ENCODE measurements around the gene AKNA.

AKNA gene

GRCh38 chr9:114430457-114430856, 42.7 kb upstream of the AKNA start:
- H3K9me3 ChIP-seq (ENCODE audit: control insufficient read depth in 5 of 5, low read length in 5 of 5), result no peaks in the 10 kb centered on the region
- H3K4me3 ChIP-seq (ENCODE audit: low read depth in 1 of 5, low read length in 5 of 5), result no peak overlapping the region
- H3K27me3 ChIP-seq (ENCODE audit: control insufficient read depth in 5 of 5, insufficient read depth in 4 of 5, low read length in 5 of 5), result peaks cover 0 to 4% (median 0%) of the 10 kb centered on the region in 5 donors
- H3K27ac ChIP-seq (ENCODE audit: low read depth, low read length), result no peak overlapping the region
- H3K36me3 ChIP-seq (ENCODE audit: control insufficient read depth in 5 of 5, insufficient read depth in 5 of 5, low read length in 5 of 5), result no peaks in the 10 kb centered on the region
- no peaks in the 10 kb centered on the region for H3K4me1 ChIP-seq (ENCODE audit: control insufficient read depth in 5 of 5, insufficient read depth in 5 of 5, low read length in 5 of 5)
- no peak overlapping the region for H3K9ac ChIP-seq (ENCODE audit: low read length in 5 of 5)

- no peaks in the 10 kb centered on the region for H3K4me1 ChIP-seq (ENCODE audit: control insufficient read depth in 5 of 5, insufficient read depth in 5 of 5, low read length in 5 of 5)
- H3K9ac ChIP-seq (ENCODE audit: low read length in 5 of 5), result no peak overlapping the region
- no peak overlapping the region for H3K4me3 ChIP-seq (ENCODE audit: low read depth in 1 of 5, low read length in 5 of 5)
- peaks cover 0 to 4% (median 0%) of the 10 kb centered on the region in 5 donors for H3K27me3 ChIP-seq (ENCODE audit: control insufficient read depth in 5 of 5, insufficient read depth in 4 of 5, low read length in 5 of 5)
- H3K36me3 ChIP-seq (ENCODE audit: control insufficient read depth in 5 of 5, insufficient read depth in 5 of 5, low read length in 5 of 5), result no peaks in the 10 kb centered on the region
- H3K27ac ChIP-seq (ENCODE audit: low read depth, low read length), result no peak overlapping the region
- no peaks in the 10 kb centered on the region for H3K9me3 ChIP-seq (ENCODE audit: control insufficient read depth in 5 of 5, low read length in 5 of 5)
Measured at GRCh38 chr9:114429488-114429887, 41.7 kb upstream of the AKNA start.

- Histone ChIP-seq H3K36me3 (ENCODE audit: control insufficient read depth in 5 of 5, insufficient read depth in 5 of 5, low read length in 5 of 5) (no peaks in the 10 kb centered on the region), H3K27ac (ENCODE audit: low read depth, low read length) (no peak overlapping the region), H3K4me1 (ENCODE audit: control insufficient read depth in 5 of 5, insufficient read depth in 5 of 5, low read length in 5 of 5) (no peaks in the 10 kb centered on the region), H3K4me3 (ENCODE audit: low read depth in 1 of 5, low read length in 5 of 5) (no peak overlapping the region), H3K9ac (ENCODE audit: low read length in 5 of 5) (no peak overlapping the region), H3K9me3 (ENCODE audit: control insufficient read depth in 5 of 5, low read length in 5 of 5) (no peaks in the 10 kb centered on the region), H3K27me3 (ENCODE audit: control insufficient read depth in 5 of 5, insufficient read depth in 4 of 5, low read length in 5 of 5) (peaks cover 0 to 4% (median 0%) of the 10 kb centered on the region in 5 donors)
Measured at GRCh38 chr9:114428466-114428865, 40.7 kb upstream of the AKNA start.

GRCh38 chr9:114427644-114428043, 39.9 kb upstream of the AKNA start:
- no peak overlapping the region for H3K9ac ChIP-seq (ENCODE audit: low read length in 5 of 5)
- no peaks in the 10 kb centered on the region for H3K9me3 ChIP-seq (ENCODE audit: control insufficient read depth in 5 of 5, low read length in 5 of 5)
- H3K36me3 ChIP-seq (ENCODE audit: control insufficient read depth in 5 of 5, insufficient read depth in 5 of 5, low read length in 5 of 5), result no peaks in the 10 kb centered on the region
- no peak overlapping the region for H3K27ac ChIP-seq (ENCODE audit: low read depth, low read length)
- peaks cover 0 to 4% (median 0%) of the 10 kb centered on the region in 5 donors for H3K27me3 ChIP-seq (ENCODE audit: control insufficient read depth in 5 of 5, insufficient read depth in 4 of 5, low read length in 5 of 5)
- no peaks in the 10 kb centered on the region for H3K4me1 ChIP-seq (ENCODE audit: control insufficient read depth in 5 of 5, insufficient read depth in 5 of 5, low read length in 5 of 5)
- H3K4me3 ChIP-seq (ENCODE audit: low read depth in 1 of 5, low read length in 5 of 5), result no peak overlapping the region

GRCh38 chr9:114426046-114426948, 38.5 kb upstream of the AKNA start:
- H3K9ac ChIP-seq (ENCODE audit: low read length in 5 of 5), result no peak overlapping the region
- H3K27me3 ChIP-seq (ENCODE audit: control insufficient read depth in 5 of 5, insufficient read depth in 4 of 5, low read length in 5 of 5), result peaks cover 0 to 2% (median 0%) of the 10 kb centered on the region in 5 donors
- no peaks in the 10 kb centered on the region for H3K9me3 ChIP-seq (ENCODE audit: control insufficient read depth in 5 of 5, low read length in 5 of 5)
- H3K36me3 ChIP-seq (ENCODE audit: control insufficient read depth in 5 of 5, insufficient read depth in 5 of 5, low read length in 5 of 5), result no peaks in the 10 kb centered on the region
- no peak overlapping the region for H3K27ac ChIP-seq (ENCODE audit: low read depth, low read length)
- H3K4me1 ChIP-seq (ENCODE audit: control insufficient read depth in 5 of 5, insufficient read depth in 5 of 5, low read length in 5 of 5), result no peaks in the 10 kb centered on the region
- no peak overlapping the region for H3K4me3 ChIP-seq (ENCODE audit: low read depth in 1 of 5, low read length in 5 of 5)

GRCh38 chr9:114425126-114425525, 37.3 kb upstream of the AKNA start:
- no peaks in the 10 kb centered on the region for H3K27me3 ChIP-seq (ENCODE audit: control insufficient read depth in 5 of 5, insufficient read depth in 4 of 5, low read length in 5 of 5)
- no peak overlapping the region for H3K27ac ChIP-seq (ENCODE audit: low read depth, low read length)
- H3K4me3 ChIP-seq (ENCODE audit: low read depth in 1 of 5, low read length in 5 of 5), result no peak overlapping the region
- no peaks in the 10 kb centered on the region for H3K9me3 ChIP-seq (ENCODE audit: control insufficient read depth in 5 of 5, low read length in 5 of 5)
- no peaks in the 10 kb centered on the region for H3K4me1 ChIP-seq (ENCODE audit: control insufficient read depth in 5 of 5, insufficient read depth in 5 of 5, low read length in 5 of 5)
- no peak overlapping the region for H3K9ac ChIP-seq (ENCODE audit: low read length in 5 of 5)
- H3K36me3 ChIP-seq (ENCODE audit: control insufficient read depth in 5 of 5, insufficient read depth in 5 of 5, low read length in 5 of 5), result no peaks in the 10 kb centered on the region

GRCh38 chr9:114424126-114424525, 36.3 kb upstream of the AKNA start:
- Histone ChIP-seq H3K27me3 (ENCODE audit: control insufficient read depth in 5 of 5, insufficient read depth in 4 of 5, low read length in 5 of 5) (no peaks in the 10 kb centered on the region), H3K27ac (ENCODE audit: low read depth, low read length) (no peak overlapping the region), H3K9ac (ENCODE audit: low read length in 5 of 5) (no peak overlapping the region), H3K9me3 (ENCODE audit: control insufficient read depth in 5 of 5, low read length in 5 of 5) (no peaks in the 10 kb centered on the region), H3K4me3 (ENCODE audit: low read depth in 1 of 5, low read length in 5 of 5) (no peak overlapping the region), H3K36me3 (ENCODE audit: control insufficient read depth in 5 of 5, insufficient read depth in 5 of 5, low read length in 5 of 5) (no peaks in the 10 kb centered on the region), H3K4me1 (ENCODE audit: control insufficient read depth in 5 of 5, insufficient read depth in 5 of 5, low read length in 5 of 5) (no peaks in the 10 kb centered on the region)

GRCh38 chr9:114423181-114423580, 35.4 kb upstream of the AKNA start:
- Histone ChIP-seq H3K4me1 (ENCODE audit: control insufficient read depth in 5 of 5, insufficient read depth in 5 of 5, low read length in 5 of 5) (no peaks in the 10 kb centered on the region), H3K27me3 (ENCODE audit: control insufficient read depth in 5 of 5, insufficient read depth in 4 of 5, low read length in 5 of 5) (no peaks in the 10 kb centered on the region), H3K9me3 (ENCODE audit: control insufficient read depth in 5 of 5, low read length in 5 of 5) (no peaks in the 10 kb centered on the region), H3K27ac (ENCODE audit: low read depth, low read length) (no peak overlapping the region), H3K4me3 (ENCODE audit: low read depth in 1 of 5, low read length in 5 of 5) (no peak overlapping the region), H3K36me3 (ENCODE audit: control insufficient read depth in 5 of 5, insufficient read depth in 5 of 5, low read length in 5 of 5) (no peaks in the 10 kb centered on the region), H3K9ac (ENCODE audit: low read length in 5 of 5) (no peak overlapping the region)

- Histone ChIP-seq H3K4me3 (ENCODE audit: low read depth in 1 of 5, low read length in 5 of 5) (no peak overlapping the region), H3K4me1 (ENCODE audit: control insufficient read depth in 5 of 5, insufficient read depth in 5 of 5, low read length in 5 of 5) (no peaks in the 10 kb centered on the region), H3K9me3 (ENCODE audit: control insufficient read depth in 5 of 5, low read length in 5 of 5) (no peaks in the 10 kb centered on the region), H3K27me3 (ENCODE audit: control insufficient read depth in 5 of 5, insufficient read depth in 4 of 5, low read length in 5 of 5) (no peaks in the 10 kb centered on the region), H3K9ac (ENCODE audit: low read length in 5 of 5) (no peak overlapping the region), H3K36me3 (ENCODE audit: control insufficient read depth in 5 of 5, insufficient read depth in 5 of 5, low read length in 5 of 5) (no peaks in the 10 kb centered on the region), H3K27ac (ENCODE audit: low read depth, low read length) (no peak overlapping the region)
Measured at GRCh38 chr9:114421147-114421546, 33.4 kb upstream of the AKNA start.

- Histone ChIP-seq H3K4me3 (ENCODE audit: low read depth in 1 of 5, low read length in 5 of 5) (no peak overlapping the region), H3K27me3 (ENCODE audit: control insufficient read depth in 5 of 5, insufficient read depth in 4 of 5, low read length in 5 of 5) (no peaks in the 10 kb centered on the region), H3K36me3 (ENCODE audit: control insufficient read depth in 5 of 5, insufficient read depth in 5 of 5, low read length in 5 of 5) (no peaks in the 10 kb centered on the region), H3K9me3 (ENCODE audit: control insufficient read depth in 5 of 5, low read length in 5 of 5) (no peaks in the 10 kb centered on the region), H3K4me1 (ENCODE audit: control insufficient read depth in 5 of 5, insufficient read depth in 5 of 5, low read length in 5 of 5) (no peaks in the 10 kb centered on the region), H3K27ac (ENCODE audit: low read depth, low read length) (no peak overlapping the region), H3K9ac (ENCODE audit: low read length in 5 of 5) (no peak overlapping the region)
Measured at GRCh38 chr9:114419796-114420195, 32.0 kb upstream of the AKNA start.

Measured in subcutaneous abdominal adipose tissue (tissue), 5 donors.